Caco-2 (cell line): Measurements from ENCODE around the gene REC8. TPM values are rescaled to one million over a fixed set of nuclear protein-coding genes. Genes with fewer than 3 reads are reported as not detected.

ENCODE experiments used
- BruUV-seq: library from RNA; stranded (reverse); fragments of 400-500 nt; replicated peaks from 2 replicates; lab custom pipeline; 2021; lab: Mats Ljungman, UMichigan
- CTCF ChIA-PET: fragments of 300-600 bp; sonication (Branson Sonifier 250); formaldehyde crosslinking; loops from one replicate; lab custom pipeline; 2022; ENCODE audit warnings: antibody characterized with exemption; lab: Charles Lee
- POLR2A ChIA-PET: fragments of 300-600 bp; sonication (Branson Sonifier 250); formaldehyde crosslinking; loops from one replicate; lab custom pipeline; 2022; ENCODE audit warnings: antibody characterized with exemption; lab: Charles Lee
- DNase-seq, 2 experiments: peaks; one replicate each; pipeline versions ENCODE4 v3.0.0 to v3.0.0-alpha.2; 2020 to 2022
- H3K27me3 ChIP-seq: replicated peaks from 2 replicates; pipeline ENCODE4 v1.6.0; 2011; ENCODE audit warnings: low read length; ENCODE audit not compliant: control insufficient read depth, insufficient read depth
- H3K36me3 ChIP-seq: 2 replicates; pipeline ENCODE4 v1.5.1; 2011; ENCODE audit warnings: low read length; ENCODE audit not compliant: control insufficient read depth, insufficient read depth
- H3K4me1 ChIP-seq: fragments of 250-450 bp; sonication (Bioruptor Pico); 2 replicates; pipeline ENCODE4 v1.5.1; 2020; ENCODE audit warnings: mild to moderate bottlenecking
- H3K4me3 ChIP-seq: 2 replicates; pipeline ENCODE4 v1.5.1; 2011; ENCODE audit warnings: low read depth, mild to moderate bottlenecking, control low read depth, low read length
- H3K9me3 ChIP-seq: fragments of 250-450 bp; sonication (Bioruptor Pico); 2 replicates; pipeline ENCODE4 v1.5.1; 2020; ENCODE audit warnings: mild to moderate bottlenecking, moderate library complexity
- H3K27ac Mint-ChIP-seq: one replicate; pipeline ENCODE4 v1.8.0; 2022; ENCODE audit warnings: mixed read lengths; ENCODE audit not compliant: unreplicated experiment
- H3K27me3 Mint-ChIP-seq: one replicate; pipeline ENCODE4 v1.8.0; 2022; ENCODE audit warnings: mixed read lengths; ENCODE audit not compliant: insufficient read depth, unreplicated experiment
- H3K36me3 Mint-ChIP-seq: one replicate; pipeline ENCODE4 v1.8.0; 2022; ENCODE audit warnings: mild to moderate bottlenecking, mixed read lengths; ENCODE audit not compliant: insufficient read depth, unreplicated experiment
- H3K4me1 Mint-ChIP-seq: one replicate; pipeline ENCODE4 v1.8.0; 2022; ENCODE audit warnings: low read depth, mixed read lengths; ENCODE audit not compliant: unreplicated experiment
- H3K4me3 Mint-ChIP-seq: one replicate; pipeline ENCODE4 v1.8.0; 2022; ENCODE audit warnings: mild to moderate bottlenecking, moderate library complexity, mixed read lengths; ENCODE audit not compliant: unreplicated experiment
- H3K9me3 Mint-ChIP-seq: one replicate; pipeline ENCODE4 v1.8.0; 2022; ENCODE audit warnings: mixed read lengths; ENCODE audit not compliant: unreplicated experiment
- CTCF ChIP-seq, 2 experiments: fragments of 200-600 bp in 1 of 2; IDR thresholded peaks; 1 replicate in 1 of 2; 2 replicates in 1 of 2; pipeline versions ENCODE4 v1.5.1 to v1.8.0; 2011 to 2022; ENCODE audit warnings: antibody characterized with exemption in 1 of 2, control low read depth in 1 of 2, inconsistent platforms in 1 of 2, low read depth in 1 of 2, low read length in 1 of 2, mild to moderate bottlenecking in 1 of 2, moderate library complexity in 1 of 2; ENCODE audit not compliant: insufficient read depth in 1 of 2, severe bottlenecking in 1 of 2, unreplicated experiment in 1 of 2
- intact Hi-C: fragments of 100-400 bp; cut with micrococcal nuclease; formaldehyde crosslinking; loops from one replicate; pipeline ENCODE4 v1.10.0; 2022; ENCODE audit not compliant: unreplicated experiment
- total RNA-seq: library from RNA; stranded (reverse); gene quantifications from 2 replicates; pipeline ENCODE4 v1.2.3, GENCODE V29; 2022

REC8 gene
- total RNA-seq, 1 experiment from 2014 or later, result 8.4 TPM

- H3K4me3 Mint-ChIP-seq, result peak overlapping the region; percentile 92
- intact Hi-C loops, result no loop called here
- Histone ChIP-seq H3K4me3 (peak overlapping the region; percentile 63), H3K27me3 (no peaks in the 10 kb centered on the region), H3K4me1 (no peaks in the 10 kb centered on the region), H3K9me3 (no peaks in the 10 kb centered on the region), H3K36me3 (peaks cover 3% of the 10 kb centered on the region)
- peaks cover 14% of the 10 kb centered on the region for H3K4me1 Mint-ChIP-seq
- TF ChIP-seq CTCF (IDR thresholded peaks at IDR 0.05; ENCODE audit: insufficient read depth in 1 of 2, low read depth in 1 of 2, low read length in 1 of 2, severe bottlenecking in 1 of 2, unreplicated experiment in 1 of 2), result no peak
- no peaks in the 10 kb centered on the region for H3K9me3 Mint-ChIP-seq
- DNase-seq, result no peak
- no peaks in the 10 kb centered on the region for H3K27me3 Mint-ChIP-seq
- BruUV-seq, result no TSS peak
- H3K36me3 Mint-ChIP-seq, result peaks cover 69% of the 10 kb centered on the region
- ChIA-PET POLR2A (no interaction called here), CTCF (interaction anchor here (0.6 kb wide), 1 partner anchor 26 kb away, joined by 3 read pairs; the partner anchor contains the start of gene IRF9)
- no peak overlapping the region for H3K27ac Mint-ChIP-seq
These were observed 15.6 kb downstream of the REC8 start for GRCh38 chr14:24187539-24187915.

- Histone ChIP-seq H3K27me3 (no peaks in the 10 kb centered on the region), H3K9me3 (no peaks in the 10 kb centered on the region), H3K4me3 (peak within 1 kb of the TSS; percentile 63), H3K36me3 (peaks cover 3% of the 10 kb centered on the region), H3K4me1 (no peaks in the 10 kb centered on the region)
- peak within 1 kb of the TSS; percentile 94 for H3K27ac Mint-ChIP-seq
- peaks cover 66% of the 10 kb centered on the region for H3K36me3 Mint-ChIP-seq
- H3K9me3 Mint-ChIP-seq, result no peaks in the 10 kb centered on the region
- ChIA-PET CTCF (interaction anchor here (0.5 kb wide), 1 partner anchor 86 kb away, joined by 9 read pairs; no protein-coding TSS in a partner anchor), POLR2A (interaction anchor here (1.0 to 1.6 kb wide), 6 partner anchors 42 to 253 kb away, joined by 4 to 6 read pairs (median 5); partner anchors contain the start of genes DCAF11, EMC9, NRL and PCK2)
- peaks cover 14% of the 10 kb centered on the region for H3K4me1 Mint-ChIP-seq
- intact Hi-C loops, result loop anchor here (1.0 to 2.0 kb wide), 3 partner anchors 27 to 74 kb away; partner anchors contain the start of genes DCAF11, IRF9, NRL and PSME2
- BruUV-seq, result no TSS peak
- peak; percentile 96 to 98 for DNase-seq
- no peaks in the 10 kb centered on the region for H3K27me3 Mint-ChIP-seq
- no peak for TF ChIP-seq CTCF (IDR thresholded peaks at IDR 0.05; ENCODE audit: insufficient read depth in 1 of 2, low read depth in 1 of 2, low read length in 1 of 2, severe bottlenecking in 1 of 2, unreplicated experiment in 1 of 2)
- peak within 1 kb of the TSS; percentile 92 for H3K4me3 Mint-ChIP-seq
These were observed 16.6 kb downstream of the REC8 start, which contains the start of gene IPO4 for GRCh38 chr14:24188251-24189058. Gene IPO4, minus strand, starts transcription at chr14:24188816. Its CDS starts 29 bp downstream, at chr14:24188787.

GRCh38 chr14:24189059-24189375 lies 17.1 kb downstream of the REC8 start:
- H3K27ac Mint-ChIP-seq, result peak overlapping the region; percentile 94
- H3K9me3 ChIP-seq, result no peaks in the 10 kb centered on the region
- H3K36me3 ChIP-seq, result peaks cover 3% of the 10 kb centered on the region
- no peak for DNase-seq
- H3K27me3 ChIP-seq, result no peaks in the 10 kb centered on the region
- H3K9me3 Mint-ChIP-seq, result no peaks in the 10 kb centered on the region
- H3K4me3 ChIP-seq, result peak overlapping the region; percentile 63
- intact Hi-C loops, result loop anchor here (2.0 kb wide), 1 partner anchor 74 kb away; the partner anchor contains the start of genes DCAF11 and NRL
- no peaks in the 10 kb centered on the region for H3K4me1 ChIP-seq
- peaks cover 66% of the 10 kb centered on the region for H3K36me3 Mint-ChIP-seq
- CTCF ChIA-PET, result interaction anchor here (0.5 kb wide), 1 partner anchor 85 kb away, joined by 9 read pairs; no protein-coding TSS in a partner anchor
- BruUV-seq, result TSS peak; percentile 64
- POLR2A ChIA-PET, result interaction anchor here (1.0 to 1.6 kb wide), 6 partner anchors 42 to 253 kb away, joined by 4 to 6 read pairs (median 5); partner anchors contain the start of genes DCAF11, EMC9, NRL and PCK2
- H3K4me1 Mint-ChIP-seq, result peaks cover 14% of the 10 kb centered on the region
- H3K4me3 Mint-ChIP-seq, result peak overlapping the region; percentile 92
- TF ChIP-seq CTCF (IDR thresholded peaks at IDR 0.05; ENCODE audit: insufficient read depth in 1 of 2, low read depth in 1 of 2, low read length in 1 of 2, severe bottlenecking in 1 of 2, unreplicated experiment in 1 of 2), result no peak
- H3K27me3 Mint-ChIP-seq, result no peaks in the 10 kb centered on the region
